ENCODE results near the gene CD37.
A peak's percentile ranks its signal among the peaks of the same experiment; 100 is the strongest.

The CD37 gene

DNA sequence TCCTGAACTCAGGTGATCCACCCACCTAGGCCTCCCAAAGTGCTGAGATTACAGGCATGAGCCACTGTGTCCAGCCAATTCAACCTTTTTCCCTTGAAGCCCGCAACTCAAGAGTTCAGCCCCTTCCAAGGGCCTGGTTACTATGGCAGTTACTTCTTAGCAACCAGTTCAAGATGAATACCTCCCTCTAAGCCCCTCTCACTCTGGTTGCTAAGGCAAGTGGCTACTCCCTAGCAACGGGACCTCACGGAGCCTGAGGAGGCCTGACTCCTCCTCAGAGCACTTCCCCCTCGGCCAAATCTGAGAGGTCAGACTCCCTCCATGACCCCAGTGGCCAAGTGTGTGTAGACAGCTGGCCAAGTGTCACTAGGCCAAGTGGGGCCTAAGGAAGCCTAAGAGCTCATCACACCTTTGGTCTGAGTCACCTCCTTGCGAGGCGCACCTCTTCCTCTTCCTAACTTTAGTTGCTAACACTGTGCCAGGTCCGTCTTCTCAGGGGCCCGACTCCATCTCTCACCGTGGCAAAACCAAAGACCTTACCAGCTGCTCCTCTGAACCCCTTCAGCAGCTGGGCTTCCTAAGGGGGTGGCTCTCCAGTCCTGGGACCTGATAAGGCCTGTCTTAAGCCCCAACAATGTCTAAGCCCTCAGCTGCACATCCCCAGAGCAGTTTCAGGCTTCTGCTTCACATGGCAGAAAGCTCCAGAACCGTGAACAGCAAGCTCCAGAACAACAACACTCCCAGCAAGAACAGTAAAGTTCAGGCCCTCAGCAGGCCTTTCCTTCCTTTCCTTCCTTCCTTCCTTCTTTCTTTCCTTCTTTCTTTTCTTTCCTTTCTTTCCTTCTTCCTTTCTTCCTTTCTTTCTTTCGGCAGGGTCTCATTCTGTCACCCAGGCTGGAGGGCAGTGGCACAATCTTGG lies 9.6 kb downstream of the CD37 start:
- no peak for DNase-seq (ENCODE audit: extremely low read depth, low read depth)
- no peak for TF ChIP-seq CTCF (IDR thresholded peaks at IDR 0.05; ENCODE audit: low read depth, low read length)

DNA sequence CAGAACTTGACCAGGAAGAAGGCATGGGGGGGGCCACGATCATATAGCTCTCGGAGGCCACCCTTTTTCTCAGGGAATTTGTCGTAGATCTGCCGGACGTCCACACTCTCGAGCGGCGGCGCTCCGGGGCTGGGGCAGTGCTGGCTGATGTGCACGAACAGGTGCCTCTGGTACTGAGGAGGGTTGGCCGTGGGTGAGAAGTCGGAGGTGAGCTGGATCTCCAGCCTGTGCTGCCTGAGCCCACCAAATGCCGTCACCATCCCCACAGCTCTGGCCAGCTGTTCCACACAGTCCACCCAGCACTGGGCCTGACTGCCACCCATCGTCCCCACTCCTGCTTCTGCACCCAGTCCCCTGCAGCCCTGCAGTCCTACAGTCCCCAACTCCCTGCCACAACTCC lies 12.0 kb downstream of the CD37 start:
- TF ChIP-seq CTCF (IDR thresholded peaks at IDR 0.05; ENCODE audit: low read depth, low read length): no peak
- no peak for DNase-seq (ENCODE audit: extremely low read depth, low read depth)

- DNase-seq (ENCODE audit: extremely low read depth, low read depth): peak; percentile 32
- TF ChIP-seq CTCF (IDR thresholded peaks at IDR 0.05; ENCODE audit: low read depth, low read length): peak; percentile 24
Observed at GRCh38 chr19:49347835-49348234, 12.6 kb downstream of the CD37 start.

DNA sequence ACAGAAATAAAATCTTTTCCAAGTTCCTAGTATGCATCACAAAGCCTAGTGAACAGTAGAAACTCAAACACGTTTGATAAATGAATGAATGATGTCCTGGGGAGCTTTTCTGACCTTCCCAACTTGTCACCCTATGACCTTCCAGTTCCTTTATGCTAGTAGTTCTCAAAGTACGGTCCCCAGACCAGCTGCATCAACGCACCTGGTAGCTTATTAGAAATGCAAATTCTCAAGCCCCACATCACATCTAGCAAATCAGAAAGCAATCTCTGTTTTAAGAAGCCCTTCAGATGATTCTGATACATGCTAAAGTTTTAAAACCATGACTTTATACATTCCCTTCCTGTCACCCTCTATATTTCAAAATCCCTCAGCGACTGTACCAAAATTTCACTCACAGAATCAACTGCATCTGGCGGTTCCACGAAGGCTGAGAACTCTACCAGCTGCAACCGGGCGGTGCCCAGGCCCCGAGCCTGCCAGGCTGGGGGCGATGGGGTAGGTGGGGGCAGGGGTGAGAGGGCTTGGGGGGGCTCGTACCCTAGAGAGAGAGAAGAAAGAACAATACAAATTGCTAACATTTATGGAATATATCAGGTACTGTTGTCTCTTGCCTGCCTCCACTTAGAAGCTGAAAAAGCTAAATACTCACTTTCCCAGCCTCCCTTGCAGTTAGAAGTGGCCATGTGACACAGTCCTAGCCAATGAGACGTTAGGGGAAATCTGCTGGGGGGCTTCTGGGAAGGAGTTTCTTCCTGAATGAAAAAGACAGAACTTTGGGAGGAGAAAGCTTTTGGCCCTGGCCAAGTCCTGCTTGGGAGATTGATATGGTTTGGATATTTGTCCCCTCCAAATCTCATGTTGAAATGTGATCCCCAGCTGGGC lies 13.3 kb downstream of the CD37 start:
- no peak for TF ChIP-seq CTCF (IDR thresholded peaks at IDR 0.05; ENCODE audit: low read depth, low read length)
- DNase-seq (ENCODE audit: extremely low read depth, low read depth): no peak

- no peak for TF ChIP-seq CTCF (IDR thresholded peaks at IDR 0.05; ENCODE audit: low read depth, low read length)
- no peak for DNase-seq (ENCODE audit: extremely low read depth, low read depth)
Observed at GRCh38 chr19:49349567-49349966, 14.4 kb downstream of the CD37 start.

DNA sequence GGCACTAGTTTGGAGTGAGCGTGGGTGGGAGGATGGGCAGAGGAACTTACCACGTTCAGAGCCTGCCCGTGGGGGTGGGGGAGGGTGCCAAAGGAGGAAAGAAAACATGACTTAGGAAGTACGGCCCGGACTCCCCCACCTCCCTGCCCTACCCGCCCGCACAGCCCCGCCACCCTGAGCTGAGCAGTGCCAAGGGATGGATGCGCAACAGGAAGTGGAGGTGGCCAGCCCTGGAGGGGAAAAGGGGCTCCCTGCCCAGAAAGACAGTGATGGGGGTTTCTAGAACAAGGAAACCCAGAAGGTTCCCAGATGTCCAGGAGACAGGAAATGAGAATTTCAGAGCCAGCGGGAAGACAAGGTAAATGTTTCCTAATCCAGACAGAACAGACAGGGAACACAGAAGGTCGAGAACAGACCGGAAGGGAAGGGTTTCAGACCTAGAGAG lies 20.7 kb downstream of the CD37 start:
- DNase-seq (ENCODE audit: extremely low read depth, low read depth): no peak
- TF ChIP-seq CTCF (IDR thresholded peaks at IDR 0.05; ENCODE audit: low read depth, low read length): no peak

DNA sequence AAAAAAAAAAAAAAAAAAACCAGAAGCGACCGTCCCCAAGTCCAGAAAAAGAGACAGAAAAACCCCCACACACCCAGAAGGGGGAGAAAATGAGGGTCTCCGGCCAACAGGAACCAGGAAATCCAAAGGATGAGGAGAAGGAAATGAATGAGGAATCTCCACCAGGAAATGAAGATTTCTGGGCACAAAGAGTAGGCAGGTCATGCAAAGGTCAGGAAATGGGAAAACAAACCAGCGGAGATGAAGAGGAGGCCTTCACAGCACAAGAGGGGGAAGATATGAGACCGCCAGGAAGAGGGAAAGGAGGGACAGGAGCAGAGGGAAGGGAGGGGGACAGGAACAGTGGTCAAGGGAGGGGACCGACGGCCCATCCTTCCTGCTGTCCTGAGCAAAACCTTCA lies 21.2 kb downstream of the CD37 start:
- TF ChIP-seq CTCF (IDR thresholded peaks at IDR 0.05; ENCODE audit: low read depth, low read length): no peak
- DNase-seq (ENCODE audit: extremely low read depth, low read depth): no peak
